HL-60 (cell line): ENCODE data around the gene CAMK2G.

ENCODE experiments used
- DNase-seq, 2 experiments: peaks; one replicate each; pipeline ENCODE4 v3.0.0-alpha.2; 2010 to 2020; ENCODE audit warnings: low read depth in 1 of 2, low spot score in 1 of 2
- H3K27ac ChIP-seq: fragments of 250-450 bp; sonication (Bioruptor Pico); replicated peaks from 2 replicates; pipeline ENCODE4 v1.5.1; 2020; ENCODE audit warnings: mild to moderate bottlenecking, moderate library complexity
- H3K27me3 ChIP-seq: fragments of 250-450 bp; sonication (Bioruptor Pico); 2 replicates; pipeline ENCODE4 v1.5.1; 2021; ENCODE audit warnings: mild to moderate bottlenecking, moderate library complexity; ENCODE audit not compliant: insufficient read depth, poor library complexity, severe bottlenecking
- H3K4me3 ChIP-seq: replicated peaks from 2 replicates; pipeline ENCODE4 v1.5.1; 2011; ENCODE audit warnings: mild to moderate bottlenecking, control low read depth, low read length; ENCODE audit not compliant: insufficient read depth
- GABPA ChIP-seq: IDR thresholded peaks from 2 replicates; pipeline ENCODE4 v1.6.1; 2012; ENCODE audit warnings: low read depth
- POLR2AphosphoS5 ChIP-seq: IDR thresholded peaks from 2 replicates; pipeline ENCODE4 v1.6.1; 2012; ENCODE audit warnings: low read depth
- SPI1 ChIP-seq: IDR thresholded peaks from 2 replicates; pipeline ENCODE4 v1.6.1; 2012; ENCODE audit warnings: low read depth, mild to moderate bottlenecking, borderline replicate concordance
- TF ChIP-seq, protein P1 (sequence below): IDR thresholded peaks from one replicate; pipeline ENCODE4 v1.5.1; 2011; ENCODE audit warnings: low read length, control low read depth, inconsistent platforms; ENCODE audit not compliant: insufficient read depth
- TF ChIP-seq, protein P2 (sequence below): IDR thresholded peaks from 2 replicates; pipeline ENCODE4 v1.6.1; 2012; ENCODE audit warnings: low read depth; ENCODE audit not compliant: insufficient replicate concordance

CAMK2G gene

DNA sequence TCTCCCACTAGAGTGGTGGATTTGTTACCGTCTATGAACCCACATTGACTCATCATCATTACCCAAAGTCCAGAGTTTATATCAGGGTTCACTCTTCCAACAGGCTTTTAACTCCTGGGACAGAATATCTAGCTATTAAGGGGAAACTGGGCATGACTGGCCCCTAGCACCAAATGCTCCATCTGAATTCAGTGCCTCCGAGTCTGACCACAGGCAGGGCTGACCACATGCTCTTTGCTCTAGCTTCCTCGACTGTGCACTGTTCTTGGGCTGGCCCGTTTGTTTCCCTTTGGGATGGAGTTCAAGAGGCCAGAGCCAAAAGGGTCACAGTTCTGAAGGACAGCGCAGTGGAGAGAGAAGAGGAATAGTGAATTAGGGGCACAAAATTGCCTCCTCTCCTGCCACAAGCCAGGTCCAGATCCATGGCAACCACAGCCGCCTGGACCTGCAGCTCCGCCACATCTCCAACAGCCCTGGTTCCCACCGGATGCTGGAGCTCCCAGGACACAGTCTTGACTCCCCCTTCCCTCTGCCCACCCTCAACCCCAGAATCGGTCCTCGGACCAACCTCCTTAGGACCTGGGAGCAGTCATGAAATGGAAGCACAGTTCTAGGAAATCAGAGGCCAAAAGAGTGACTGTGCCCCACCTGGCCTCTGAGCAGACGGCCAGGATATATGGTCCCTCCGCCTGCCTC, 16.2 kb downstream of the CAMK2G start:
- TF ChIP-seq POLR2AphosphoS5: no peak
- TF ChIP-seq, protein P1, sequence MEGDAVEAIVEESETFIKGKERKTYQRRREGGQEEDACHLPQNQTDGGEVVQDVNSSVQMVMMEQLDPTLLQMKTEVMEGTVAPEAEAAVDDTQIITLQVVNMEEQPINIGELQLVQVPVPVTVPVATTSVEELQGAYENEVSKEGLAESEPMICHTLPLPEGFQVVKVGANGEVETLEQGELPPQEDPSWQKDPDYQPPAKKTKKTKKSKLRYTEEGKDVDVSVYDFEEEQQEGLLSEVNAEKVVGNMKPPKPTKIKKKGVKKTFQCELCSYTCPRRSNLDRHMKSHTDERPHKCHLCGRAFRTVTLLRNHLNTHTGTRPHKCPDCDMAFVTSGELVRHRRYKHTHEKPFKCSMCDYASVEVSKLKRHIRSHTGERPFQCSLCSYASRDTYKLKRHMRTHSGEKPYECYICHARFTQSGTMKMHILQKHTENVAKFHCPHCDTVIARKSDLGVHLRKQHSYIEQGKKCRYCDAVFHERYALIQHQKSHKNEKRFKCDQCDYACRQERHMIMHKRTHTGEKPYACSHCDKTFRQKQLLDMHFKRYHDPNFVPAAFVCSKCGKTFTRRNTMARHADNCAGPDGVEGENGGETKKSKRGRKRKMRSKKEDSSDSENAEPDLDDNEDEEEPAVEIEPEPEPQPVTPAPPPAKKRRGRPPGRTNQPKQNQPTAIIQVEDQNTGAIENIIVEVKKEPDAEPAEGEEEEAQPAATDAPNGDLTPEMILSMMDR: no peak
- TF ChIP-seq, protein P2, sequence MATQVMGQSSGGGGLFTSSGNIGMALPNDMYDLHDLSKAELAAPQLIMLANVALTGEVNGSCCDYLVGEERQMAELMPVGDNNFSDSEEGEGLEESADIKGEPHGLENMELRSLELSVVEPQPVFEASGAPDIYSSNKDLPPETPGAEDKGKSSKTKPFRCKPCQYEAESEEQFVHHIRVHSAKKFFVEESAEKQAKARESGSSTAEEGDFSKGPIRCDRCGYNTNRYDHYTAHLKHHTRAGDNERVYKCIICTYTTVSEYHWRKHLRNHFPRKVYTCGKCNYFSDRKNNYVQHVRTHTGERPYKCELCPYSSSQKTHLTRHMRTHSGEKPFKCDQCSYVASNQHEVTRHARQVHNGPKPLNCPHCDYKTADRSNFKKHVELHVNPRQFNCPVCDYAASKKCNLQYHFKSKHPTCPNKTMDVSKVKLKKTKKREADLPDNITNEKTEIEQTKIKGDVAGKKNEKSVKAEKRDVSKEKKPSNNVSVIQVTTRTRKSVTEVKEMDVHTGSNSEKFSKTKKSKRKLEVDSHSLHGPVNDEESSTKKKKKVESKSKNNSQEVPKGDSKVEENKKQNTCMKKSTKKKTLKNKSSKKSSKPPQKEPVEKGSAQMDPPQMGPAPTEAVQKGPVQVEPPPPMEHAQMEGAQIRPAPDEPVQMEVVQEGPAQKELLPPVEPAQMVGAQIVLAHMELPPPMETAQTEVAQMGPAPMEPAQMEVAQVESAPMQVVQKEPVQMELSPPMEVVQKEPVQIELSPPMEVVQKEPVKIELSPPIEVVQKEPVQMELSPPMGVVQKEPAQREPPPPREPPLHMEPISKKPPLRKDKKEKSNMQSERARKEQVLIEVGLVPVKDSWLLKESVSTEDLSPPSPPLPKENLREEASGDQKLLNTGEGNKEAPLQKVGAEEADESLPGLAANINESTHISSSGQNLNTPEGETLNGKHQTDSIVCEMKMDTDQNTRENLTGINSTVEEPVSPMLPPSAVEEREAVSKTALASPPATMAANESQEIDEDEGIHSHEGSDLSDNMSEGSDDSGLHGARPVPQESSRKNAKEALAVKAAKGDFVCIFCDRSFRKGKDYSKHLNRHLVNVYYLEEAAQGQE: no peak
- no peak for TF ChIP-seq GABPA
- no peak for TF ChIP-seq SPI1
- H3K27ac ChIP-seq: no peak overlapping the region
- DNase-seq: no peak
- H3K4me3 ChIP-seq: no peak overlapping the region
- H3K27me3 ChIP-seq: no peaks in the 10 kb centered on the region

DNA sequence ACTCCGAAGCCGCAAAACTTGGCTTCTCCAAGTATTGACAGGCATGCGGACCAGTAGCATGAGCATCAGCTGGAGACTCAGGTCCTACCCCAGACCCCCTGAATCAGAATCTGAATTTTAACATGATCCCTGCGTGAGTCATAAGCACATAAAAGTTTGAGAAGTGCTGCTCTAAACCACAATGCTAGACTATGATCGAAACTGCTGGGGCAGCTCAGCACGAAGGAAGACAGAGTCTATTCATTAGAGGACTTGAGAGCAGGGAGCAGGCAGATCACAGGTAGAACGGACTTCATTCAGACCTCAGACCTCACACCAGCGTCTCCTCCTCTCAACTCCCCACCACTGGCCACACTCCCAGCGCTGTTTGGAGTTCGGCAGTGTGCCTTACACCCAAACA, 16.9 kb downstream of the CAMK2G start:
- Histone ChIP-seq H3K4me3 (no peak overlapping the region), H3K27me3 (no peaks in the 10 kb centered on the region), H3K27ac (no peak overlapping the region)
- DNase-seq: no peak
- TF ChIP-seq POLR2AphosphoS5: no peak
- no peak for TF ChIP-seq SPI1
- TF ChIP-seq, protein P2: no peak

DNA sequence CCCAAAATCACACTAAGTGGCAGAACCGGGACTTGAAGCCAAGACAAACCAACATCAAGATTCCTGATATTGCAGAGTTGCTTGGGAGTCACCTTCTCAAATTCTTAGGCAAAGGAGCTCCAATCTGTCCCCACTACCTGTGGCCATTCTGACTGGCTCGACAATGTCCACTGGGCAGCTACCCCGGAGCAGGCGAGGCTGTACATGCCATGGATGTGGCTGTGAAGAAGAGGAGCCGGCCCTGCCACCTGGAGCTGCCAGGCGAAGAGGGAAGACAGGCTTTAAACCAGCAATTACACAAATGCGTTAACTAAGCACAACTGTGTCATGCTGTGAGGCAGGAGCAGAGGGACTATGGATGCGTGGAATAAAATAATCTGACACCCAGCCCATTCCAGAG, 18.1 kb downstream of the CAMK2G start:
- no peak for TF ChIP-seq GABPA
- TF ChIP-seq, protein P1: no peak
- peak overlapping the region; percentile 23; the same call in 1 of the 2 replicates for H3K27ac ChIP-seq
- no peaks in the 10 kb centered on the region for H3K27me3 ChIP-seq
- DNase-seq: no peak
- no peak overlapping the region for H3K4me3 ChIP-seq

DNA sequence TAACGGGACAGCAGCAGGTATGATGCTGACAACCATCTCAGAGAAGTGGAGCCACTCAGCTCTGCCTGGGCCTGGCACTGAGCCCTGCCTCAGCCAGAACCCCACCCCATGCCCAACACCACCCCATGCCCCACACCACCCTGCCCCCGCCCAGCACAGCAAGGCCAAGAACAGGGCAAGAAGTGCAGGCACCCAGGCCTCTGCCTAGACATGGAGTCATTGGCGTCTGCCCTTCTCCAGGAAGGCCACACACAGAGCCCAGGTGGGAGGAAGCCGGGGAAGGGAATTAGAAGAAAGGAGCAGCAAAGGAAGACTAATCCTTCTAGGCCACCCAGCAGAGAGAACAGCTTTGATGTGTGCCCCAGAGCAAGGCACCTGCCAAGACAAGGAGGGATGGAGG, 18.9 kb downstream of the CAMK2G start:
- H3K27ac ChIP-seq: no peak overlapping the region
- TF ChIP-seq POLR2AphosphoS5: no peak
- TF ChIP-seq SPI1: no peak
- TF ChIP-seq, protein P1: no peak
- no peak for TF ChIP-seq GABPA
- TF ChIP-seq, protein P2: no peak
- DNase-seq: no peak

More for the DNA sequence above, 18.9 kb downstream of the CAMK2G start:
- Histone ChIP-seq H3K4me3 (no peak overlapping the region), H3K27me3 (no peaks in the 10 kb centered on the region)
